Liver (tissue), 3 donors: ENCODE data around the gene SLC1A2.

Experiments used
- CTCF ChIP-seq: fragments of 150-350 bp; IDR thresholded peaks from 2 replicates; pipeline ENCODE4 v1.5.1; 2017; ENCODE audit warnings: improper control_type of control experiment, low read depth, low read length; ENCODE audit not compliant: missing input control
- GABPA ChIP-seq, 2 donors: IDR thresholded peaks in 1 of 2; conservative IDR thresholded peaks in 1 of 2; 2 replicates each; pipeline ENCODE4 v1.6.1; 2016; ENCODE audit warnings: antibody characterized with exemption in 2 of 2, mild to moderate bottlenecking in 1 of 2, moderate library complexity in 1 of 2
- RXRA ChIP-seq, 2 donors: IDR thresholded peaks; 2 replicates each; pipeline ENCODE4 v1.6.1; 2017 to 2018; ENCODE audit warnings: antibody characterized with exemption in 2 of 2, mild to moderate bottlenecking in 1 of 2
- TAF1 ChIP-seq: conservative IDR thresholded peaks from 2 replicates; pipeline ENCODE4 v1.6.1; 2016; ENCODE audit warnings: antibody characterized with exemption, mild to moderate bottlenecking
- YY1 ChIP-seq: IDR thresholded peaks from 2 replicates; pipeline ENCODE4 v1.6.1; 2016; ENCODE audit warnings: antibody characterized with exemption, mild to moderate bottlenecking
- donor health status: healthy.
- donor health status: healthy.

- TF ChIP-seq CTCF (no peak), YY1 (no peak), GABPA (IDR thresholded peaks at IDR 0.05 in 1 of 2, conservative IDR thresholded peaks at IDR 0.05 in 1 of 2) (no peak), TAF1 (no peak), RXRA (IDR thresholded peaks at IDR 0.05) (no peak)
Measured at GRCh38 chr11:35316161-35316560, 103.2 kb downstream of the SLC1A2 start.
